Adrenal gland (tissue), 5 donors: Measurements from ENCODE around the gene TRPM5.

Experiments used
- CTCF ChIP-seq, 6 experiments: fragments of 450-650 bp in 4 of 6; fragments of 200-600 bp in 2 of 6; sonication (generic) in 1 of 6; IDR thresholded peaks; 1 replicate in 5 of 6; 2 replicates in 1 of 6; pipeline versions ENCODE4 v1.5.1 to v1.8.0; 2016 to 2021; ENCODE audit warnings: antibody characterized with exemption in 6 of 6, mild to moderate bottlenecking in 2 of 6, moderate library complexity in 1 of 6
- POLR2A ChIP-seq, 2 donors: fragments of 450-650 bp; IDR thresholded peaks; one replicate each; pipeline ENCODE4 v1.6.1; 2017; ENCODE audit warnings: antibody characterized with exemption in 2 of 2, mild to moderate bottlenecking in 2 of 2, moderate library complexity in 1 of 2
- donor health status: DM: no; HTN: no; CAD: no.

DNA sequence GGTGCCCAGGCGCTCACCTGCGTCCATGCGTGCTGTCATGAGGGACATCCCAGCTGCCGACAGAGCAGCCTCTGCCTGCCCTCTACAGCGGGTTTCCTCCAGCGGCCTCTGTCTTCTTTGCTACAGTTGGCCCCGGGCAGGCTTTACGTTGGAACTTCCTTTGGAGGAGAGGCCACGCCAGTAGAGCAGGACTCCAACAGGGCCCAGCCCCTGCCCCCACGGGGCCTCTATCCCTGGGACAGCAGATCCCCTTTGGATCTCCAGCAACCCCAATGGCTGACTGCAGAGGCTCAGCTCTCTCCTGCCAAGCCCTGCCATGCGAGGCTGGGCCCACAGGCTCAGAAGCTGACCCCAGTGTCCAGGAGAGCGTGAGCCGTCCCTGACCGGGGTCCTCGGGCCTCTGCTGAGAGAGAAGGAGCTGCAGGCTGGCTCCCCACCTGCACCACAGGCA is 12.1 kb downstream of the TRPM5 start:
- no peak for TF ChIP-seq POLR2A (IDR thresholded peaks at IDR 0.05)
- TF ChIP-seq CTCF (IDR thresholded peaks at IDR 0.05) = no peak
